Lung (tissue), 12 donors: ENCODE data around the gene SLC12A3. TPM values are rescaled to one million over a fixed set of nuclear protein-coding genes. Genes with fewer than 3 reads are reported as not detected.

Experiments used
- ATAC-seq: fragments of 200-7000 bp; cut with Tn5 transposase; one replicate; pipeline ENCODE4 v1.9.1; 2020; ENCODE audit warnings: moderate number of reproducible peaks; ENCODE audit not compliant: insufficient read depth, low FRiP score
- DNase-seq, 3 donors: peaks; one replicate each; pipeline ENCODE4 v3.0.0-alpha.2; 2013 to 2017
- H3K27ac ChIP-seq, 2 donors: one replicate each; pipeline ENCODE4 v1.5.1; 2013; ENCODE audit warnings: mild to moderate bottlenecking in 2 of 2, moderate library complexity in 2 of 2, control low read depth in 1 of 2, inconsistent platforms in 1 of 2, low read depth in 1 of 2, low read length in 1 of 2
- H3K27me3 ChIP-seq, 3 donors: one replicate each; pipeline ENCODE4 v1.5.1; 2013; ENCODE audit warnings: low read length in 2 of 3; ENCODE audit not compliant: control insufficient read depth in 3 of 3, insufficient read depth in 3 of 3
- H3K36me3 ChIP-seq, 4 donors: one replicate each; pipeline ENCODE4 v1.5.1; 2013; ENCODE audit warnings: low read length in 4 of 4, mild to moderate bottlenecking in 1 of 4, moderate library complexity in 1 of 4; ENCODE audit not compliant: control insufficient read depth in 4 of 4, insufficient read depth in 4 of 4
- H3K4me1 ChIP-seq, 5 donors: one replicate each; pipeline ENCODE4 v1.5.1; 2013; ENCODE audit warnings: low read length in 5 of 5, mild to moderate bottlenecking in 2 of 5, moderate library complexity in 1 of 5; ENCODE audit not compliant: control insufficient read depth in 5 of 5, insufficient read depth in 5 of 5
- H3K4me3 ChIP-seq: one replicate; pipeline ENCODE4 v1.5.1; 2013; ENCODE audit warnings: mild to moderate bottlenecking, control low read depth, moderate library complexity
- H3K9ac ChIP-seq, 2 donors: one replicate each; pipeline ENCODE4 v1.5.1; 2013; ENCODE audit warnings: low read length in 2 of 2, control low read depth in 1 of 2; ENCODE audit not compliant: insufficient read depth in 1 of 2
- H3K9me3 ChIP-seq, 4 donors: one replicate each; pipeline ENCODE4 v1.5.1; 2013; ENCODE audit warnings: low read length in 3 of 4, mild to moderate bottlenecking in 1 of 4, moderate library complexity in 1 of 4; ENCODE audit not compliant: control insufficient read depth in 4 of 4, insufficient read depth in 3 of 4
- CTCF ChIP-seq: IDR thresholded peaks from 2 replicates; pipeline ENCODE4 v1.5.1; 2012; ENCODE audit warnings: mild to moderate bottlenecking; ENCODE audit errors: control extremely low read depth, extremely low read depth
- WGBS, 2 donors: extraction: QIAGEN DNeasy Blood & Tissue Kit; methylation state at CpG; one replicate each; pipeline ENCODE4 v1.1.7; 2013; 5-methylcytosine and 5-hydroxymethylcytosine counted together
- polyA plus RNA-seq, 2 donors: library from polyadenylated mRNA; stranded (reverse); fragments of 200-250 nt; gene quantifications; one replicate each; pipeline ENCODE4 v1.2.1, GENCODE V29; 2013
- total RNA-seq, 2 donors: library from RNA; depleted of rRNA in 1 of 2; stranded (reverse); fragments of >200 nt in 1 of 2; gene quantifications; one replicate each; pipeline ENCODE4 v1.2.1, GENCODE V29; 2014 to 2021
- donor health status: control.
- donor health status: control.
- donor health status: Bipolar disorder and iron deficiency.
- donor health status: healthy.
- donor health status: DM: yes; HTN: yes; CAD: no.

SLC12A3 gene
- total and polyA plus RNA-seq, 4 donors, result 0.04 to 0.07 TPM; not detected in 2

- DNase-seq, result peak; percentile 75 to 89 (median 85)
- H3K27ac ChIP-seq, result peak overlapping the region in 1 of 2 donors; percentile 31
- ATAC-seq, result no peak
- WGBS, 2 donors, result 73 to 74% methylated on average over 11 of the region's 11 CpGs
- H3K27me3 ChIP-seq, result no peaks in the 10 kb centered on the region
- no peaks in the 10 kb centered on the region for H3K9me3 ChIP-seq
- H3K9ac ChIP-seq, result peak overlapping the region in 1 of 2 donors; percentile 42
- TF ChIP-seq CTCF, result no peak
- H3K36me3 ChIP-seq, result peaks cover 0 to 4% (median 1%) of the 10 kb centered on the region in 4 donors
- peaks cover 0 to 40% (median 31%) of the 10 kb centered on the region in 5 donors for H3K4me1 ChIP-seq
- no peak overlapping the region for H3K4me3 ChIP-seq
These were observed 15.0 kb upstream of the SLC12A3 start for GRCh38 chr16:56849690-56850680.

GRCh38 chr16:56851671-56852400 is 13.2 kb upstream of the SLC12A3 start:
- Histone ChIP-seq H3K36me3 (no peaks in the 10 kb centered on the region), H3K9me3 (no peaks in the 10 kb centered on the region), H3K4me1 (peaks cover 0 to 39% (median 31%) of the 10 kb centered on the region in 5 donors), H3K9ac (no peak overlapping the region), H3K27me3 (no peaks in the 10 kb centered on the region), H3K27ac (no peak overlapping the region), H3K4me3 (no peak overlapping the region)
- WGBS, 2 donors, result 67 to 73% methylated on average over 8 of the region's 8 CpGs
- DNase-seq, result peak; percentile 38 to 56 (median 52)
- TF ChIP-seq CTCF, result no peak
- no peak for ATAC-seq

GRCh38 chr16:56852401-56852730 is 12.6 kb upstream of the SLC12A3 start:
- WGBS, 2 donors, result 39 to 59% methylated on average over 3 of the region's 3 CpGs
- no peak for DNase-seq

More at GRCh38 chr16:56852401-56852730, 12.6 kb upstream of the SLC12A3 start:
- Histone ChIP-seq H3K36me3 (no peaks in the 10 kb centered on the region), H3K9ac (no peak overlapping the region), H3K4me1 (peaks cover 0 to 35% (median 31%) of the 10 kb centered on the region in 5 donors), H3K27me3 (no peaks in the 10 kb centered on the region), H3K27ac (no peak overlapping the region), H3K9me3 (no peaks in the 10 kb centered on the region), H3K4me3 (no peak overlapping the region)
- no peak for TF ChIP-seq CTCF
- no peak for ATAC-seq
